HEK293 (cell line): ENCODE results near the gene SLC45A2.

Experiments used
- CTCF ChIA-PET: fragments of 350-600 bp; formaldehyde crosslinking; extraction: SDS; loops from one replicate; lab custom pipeline; 2021; ENCODE audit warnings: antibody characterized with exemption; lab: Yijun Ruan, JAX
- POLR2A ChIA-PET: fragments of 300-600 bp; formaldehyde crosslinking; extraction: SDS; loops from one replicate; lab custom pipeline; 2020; ENCODE audit warnings: antibody characterized with exemption, inconsistent platforms; lab: Yijun Ruan, JAX
- H3K27ac ChIP-seq: fragments of 200-500 bp; sonication (Bioruptor generic); 2 replicates; pipeline ENCODE4 v1.5.1; 2014; ENCODE audit warnings: low read depth, low read length, control low read depth, inconsistent platforms; ENCODE audit errors: extremely low read depth
- H3K36me3 ChIP-seq, 2 experiments: fragments of 200-500 bp in 1 of 2; sonication (Bioruptor generic) in 1 of 2; 1 replicate in 1 of 2; 2 replicates in 1 of 2; pipeline ENCODE4 v1.5.1; 2014 to 2017; ENCODE audit warnings: inconsistent platforms in 2 of 2, low read length in 2 of 2; ENCODE audit not compliant: control insufficient read depth in 2 of 2, insufficient read depth in 1 of 2
- H3K4me1 ChIP-seq: fragments of 200-500 bp; sonication (Bioruptor generic); 2 replicates; pipeline ENCODE4 v1.5.1; 2014; ENCODE audit warnings: mild to moderate bottlenecking, low read length, inconsistent platforms; ENCODE audit not compliant: control insufficient read depth, insufficient read depth
- H3K4me3 ChIP-seq: 2 replicates; pipeline ENCODE4 v1.5.1; 2011; ENCODE audit warnings: low read depth, mild to moderate bottlenecking, control low read depth, low read length, moderate library complexity
- H3K9me3 ChIP-seq: fragments of 200-500 bp; sonication (Bioruptor generic); 2 replicates; pipeline ENCODE4 v1.5.1; 2014; ENCODE audit warnings: low read depth, low read length, inconsistent platforms; ENCODE audit not compliant: control insufficient read depth, insufficient read depth
- GFI1B ChIP-seq: fragments of 450-650 bp; formaldehyde crosslinking; IDR thresholded peaks from 2 replicates; pipeline ENCODE4 v1.5.1; 2016; ENCODE audit warnings: missing biosample characterization, missing genetic modification characterization
- HOXD13 ChIP-seq: sonication (generic); formaldehyde crosslinking; IDR thresholded peaks from 2 replicates; pipeline ENCODE4 v1.8.0; 2022; ENCODE audit warnings: missing genetic modification reagents, borderline replicate concordance
- TSHZ1 ChIP-seq: fragments of 450-650 bp; formaldehyde crosslinking; IDR thresholded peaks from 2 replicates; pipeline ENCODE4 v1.5.1; 2016; ENCODE audit warnings: missing biosample characterization, missing genetic modification characterization, borderline replicate concordance
- ZBTB48 ChIP-seq: fragments of 450-650 bp; formaldehyde crosslinking; IDR thresholded peaks from 2 replicates; pipeline ENCODE4 v1.5.1; 2016; ENCODE audit warnings: missing biosample characterization, missing genetic modification characterization
- ZFP41 ChIP-seq: fragments of 450-650 bp; formaldehyde crosslinking; IDR thresholded peaks from 2 replicates; pipeline ENCODE4 v1.5.1; 2016; ENCODE audit warnings: missing biosample characterization, missing genetic modification characterization, borderline replicate concordance
- ZNF114 ChIP-seq: fragments of 450-650 bp; formaldehyde crosslinking; IDR thresholded peaks from 2 replicates; pipeline ENCODE4 v1.5.0; 2017; ENCODE audit warnings: missing biosample characterization, missing genetic modification characterization
- ZNF140 ChIP-seq: fragments of 450-650 bp; formaldehyde crosslinking; IDR thresholded peaks from 2 replicates; pipeline ENCODE4 v1.5.1; 2016; ENCODE audit warnings: missing biosample characterization, missing genetic modification characterization
- ZNF175 ChIP-seq: fragments of 450-650 bp; formaldehyde crosslinking; IDR thresholded peaks from 2 replicates; pipeline ENCODE4 v1.5.1; 2016; ENCODE audit warnings: missing biosample characterization, missing genetic modification characterization
- ZNF24 ChIP-seq: fragments of 450-650 bp; formaldehyde crosslinking; IDR thresholded peaks from 2 replicates; pipeline ENCODE4 v1.5.1; 2016; ENCODE audit warnings: missing biosample characterization, missing genetic modification characterization
- ZNF354C ChIP-seq: fragments of 450-650 bp; formaldehyde crosslinking; IDR thresholded peaks from 2 replicates; pipeline ENCODE4 v1.5.1; 2016; ENCODE audit warnings: missing biosample characterization, missing genetic modification characterization, low read depth, borderline replicate concordance
- ZNF48 ChIP-seq: fragments of 450-650 bp; formaldehyde crosslinking; IDR thresholded peaks from 2 replicates; pipeline ENCODE4 v1.5.1; 2016; ENCODE audit warnings: missing biosample characterization, missing genetic modification characterization
- ZNF521 ChIP-seq: fragments of 450-650 bp; formaldehyde crosslinking; IDR thresholded peaks from 2 replicates; pipeline ENCODE4 v1.5.1; 2017; ENCODE audit warnings: missing biosample characterization, mild to moderate bottlenecking, missing genetic modification characterization
- ZNF580 ChIP-seq: fragments of 450-650 bp; formaldehyde crosslinking; IDR thresholded peaks from 2 replicates; pipeline ENCODE4 v1.5.1; 2016; ENCODE audit warnings: missing biosample characterization, missing genetic modification characterization
- ZNF626 ChIP-seq: fragments of 450-650 bp; sonication (Bioruptor Pico); formaldehyde crosslinking; IDR thresholded peaks from 2 replicates; pipeline ENCODE4 v1.5.1; 2018; ENCODE audit warnings: missing biosample characterization, missing genetic modification characterization, inconsistent platforms
- ZNF660 ChIP-seq: fragments of 450-650 bp; IDR thresholded peaks from 2 replicates; pipeline ENCODE4 v1.5.1; 2018; ENCODE audit warnings: missing biosample characterization, mild to moderate bottlenecking, missing genetic modification characterization
- ZNF664 ChIP-seq: fragments of 450-650 bp; formaldehyde crosslinking; IDR thresholded peaks from 2 replicates; pipeline ENCODE4 v1.5.1; 2016; ENCODE audit warnings: missing biosample characterization, missing genetic modification characterization
- ZNF830 ChIP-seq: fragments of 450-650 bp; IDR thresholded peaks from 2 replicates; pipeline ENCODE4 v1.5.0; 2018; ENCODE audit warnings: missing biosample characterization, missing genetic modification characterization, low read depth, mild to moderate bottlenecking, moderate library complexity
- TF ChIP-seq, protein P1 (sequence below): fragments of 450-650 bp; formaldehyde crosslinking; IDR thresholded peaks from 2 replicates; pipeline ENCODE4 v1.5.1; 2016; ENCODE audit warnings: missing biosample characterization, missing genetic modification characterization, low read depth
- TF ChIP-seq, protein P2 (sequence below): fragments of 450-650 bp; formaldehyde crosslinking; IDR thresholded peaks from 2 replicates; pipeline ENCODE4 v1.5.1; 2016; ENCODE audit warnings: missing biosample characterization, missing genetic modification characterization, borderline replicate concordance
- TF ChIP-seq, protein P3 (sequence below): fragments of 450-650 bp; formaldehyde crosslinking; IDR thresholded peaks from 2 replicates; pipeline ENCODE4 v1.5.1; 2016; ENCODE audit warnings: missing biosample characterization, missing genetic modification characterization
- TF ChIP-seq, protein P4 (sequence below): fragments of 450-650 bp; formaldehyde crosslinking; IDR thresholded peaks from 2 replicates; pipeline ENCODE4 v1.5.1; 2016; ENCODE audit warnings: missing biosample characterization, missing genetic modification characterization

The SLC45A2 gene

DNA sequence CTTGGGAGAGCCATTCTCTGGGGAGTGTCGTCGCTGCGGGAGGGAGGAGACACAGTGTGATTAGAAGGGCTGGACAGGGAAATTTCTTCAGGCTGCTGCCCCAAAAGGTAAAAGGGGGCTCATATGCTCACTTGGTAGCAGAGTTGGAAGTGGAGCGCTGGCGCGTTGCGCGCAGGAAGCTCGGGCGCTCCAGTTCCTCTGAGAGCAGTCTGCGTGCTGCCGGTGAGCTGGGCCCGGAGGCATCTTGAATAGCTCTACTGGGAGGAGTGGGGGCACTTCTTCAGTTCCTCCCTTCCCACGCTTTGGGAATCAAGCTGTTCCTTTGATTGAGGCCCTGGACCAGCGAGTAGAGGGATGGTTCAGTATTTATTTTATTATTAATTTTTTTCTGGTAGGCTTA lies 45.6 kb downstream of the SLC45A2 start:
- Histone ChIP-seq H3K4me3 (no peak overlapping the region), H3K4me1 (no peaks in the 10 kb centered on the region), H3K27ac (no peak overlapping the region), H3K36me3 (no peaks in the 10 kb centered on the region), H3K9me3 (no peaks in the 10 kb centered on the region)
- TF ChIP-seq ZNF521 (no peak), ZNF830 (tag by site-specific recombination) (no peak), ZNF175 (tag by site-specific recombination) (no peak), GFI1B (tag by site-specific recombination) (no peak), ZNF114 (tag by site-specific recombination) (no peak), ZNF140 (tag by site-specific recombination) (no peak), ZBTB48 (tag by site-specific recombination) (no peak), HOXD13 (CRISPR knock-in tag) (no peak), ZNF580 (no peak), ZNF626 (no peak), ZNF664 (tag by site-specific recombination) (no peak), ZNF660 (no peak)
- TF ChIP-seq, protein P1, sequence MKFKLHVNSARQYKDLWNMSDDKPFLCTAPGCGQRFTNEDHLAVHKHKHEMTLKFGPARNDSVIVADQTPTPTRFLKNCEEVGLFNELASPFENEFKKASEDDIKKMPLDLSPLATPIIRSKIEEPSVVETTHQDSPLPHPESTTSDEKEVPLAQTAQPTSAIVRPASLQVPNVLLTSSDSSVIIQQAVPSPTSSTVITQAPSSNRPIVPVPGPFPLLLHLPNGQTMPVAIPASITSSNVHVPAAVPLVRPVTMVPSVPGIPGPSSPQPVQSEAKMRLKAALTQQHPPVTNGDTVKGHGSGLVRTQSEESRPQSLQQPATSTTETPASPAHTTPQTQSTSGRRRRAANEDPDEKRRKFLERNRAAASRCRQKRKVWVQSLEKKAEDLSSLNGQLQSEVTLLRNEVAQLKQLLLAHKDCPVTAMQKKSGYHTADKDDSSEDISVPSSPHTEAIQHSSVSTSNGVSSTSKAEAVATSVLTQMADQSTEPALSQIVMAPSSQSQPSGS: no peak
- TF ChIP-seq, protein P2, sequence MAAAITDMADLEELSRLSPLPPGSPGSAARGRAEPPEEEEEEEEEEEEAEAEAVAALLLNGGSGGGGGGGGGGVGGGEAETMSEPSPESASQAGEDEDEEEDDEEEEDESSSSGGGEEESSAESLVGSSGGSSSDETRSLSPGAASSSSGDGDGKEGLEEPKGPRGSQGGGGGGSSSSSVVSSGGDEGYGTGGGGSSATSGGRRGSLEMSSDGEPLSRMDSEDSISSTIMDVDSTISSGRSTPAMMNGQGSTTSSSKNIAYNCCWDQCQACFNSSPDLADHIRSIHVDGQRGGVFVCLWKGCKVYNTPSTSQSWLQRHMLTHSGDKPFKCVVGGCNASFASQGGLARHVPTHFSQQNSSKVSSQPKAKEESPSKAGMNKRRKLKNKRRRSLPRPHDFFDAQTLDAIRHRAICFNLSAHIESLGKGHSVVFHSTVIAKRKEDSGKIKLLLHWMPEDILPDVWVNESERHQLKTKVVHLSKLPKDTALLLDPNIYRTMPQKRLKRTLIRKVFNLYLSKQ: no peak
- CTCF ChIA-PET: interaction anchor here (0.8 kb wide), 1 partner anchor 47 kb away, joined by 3 read pairs; the partner anchor contains the start of gene ADAMTS12
- POLR2A ChIA-PET: no interaction called here

GRCh38 chr5:33938507-33938796 lies 46.0 kb downstream of the SLC45A2 start:
- ChIA-PET POLR2A (no interaction called here), CTCF (interaction anchor here (0.8 kb wide), 1 partner anchor 46 kb away, joined by 3 read pairs; the partner anchor contains the start of gene ADAMTS12)
- Histone ChIP-seq H3K4me1 (no peaks in the 10 kb centered on the region), H3K36me3 (no peaks in the 10 kb centered on the region), H3K4me3 (no peak overlapping the region), H3K9me3 (no peaks in the 10 kb centered on the region), H3K27ac (no peak overlapping the region)
- TF ChIP-seq ZNF24 (tag by site-specific recombination): no peak
- no peak for TF ChIP-seq TSHZ1 (tag by site-specific recombination)
- TF ChIP-seq, protein P3, sequence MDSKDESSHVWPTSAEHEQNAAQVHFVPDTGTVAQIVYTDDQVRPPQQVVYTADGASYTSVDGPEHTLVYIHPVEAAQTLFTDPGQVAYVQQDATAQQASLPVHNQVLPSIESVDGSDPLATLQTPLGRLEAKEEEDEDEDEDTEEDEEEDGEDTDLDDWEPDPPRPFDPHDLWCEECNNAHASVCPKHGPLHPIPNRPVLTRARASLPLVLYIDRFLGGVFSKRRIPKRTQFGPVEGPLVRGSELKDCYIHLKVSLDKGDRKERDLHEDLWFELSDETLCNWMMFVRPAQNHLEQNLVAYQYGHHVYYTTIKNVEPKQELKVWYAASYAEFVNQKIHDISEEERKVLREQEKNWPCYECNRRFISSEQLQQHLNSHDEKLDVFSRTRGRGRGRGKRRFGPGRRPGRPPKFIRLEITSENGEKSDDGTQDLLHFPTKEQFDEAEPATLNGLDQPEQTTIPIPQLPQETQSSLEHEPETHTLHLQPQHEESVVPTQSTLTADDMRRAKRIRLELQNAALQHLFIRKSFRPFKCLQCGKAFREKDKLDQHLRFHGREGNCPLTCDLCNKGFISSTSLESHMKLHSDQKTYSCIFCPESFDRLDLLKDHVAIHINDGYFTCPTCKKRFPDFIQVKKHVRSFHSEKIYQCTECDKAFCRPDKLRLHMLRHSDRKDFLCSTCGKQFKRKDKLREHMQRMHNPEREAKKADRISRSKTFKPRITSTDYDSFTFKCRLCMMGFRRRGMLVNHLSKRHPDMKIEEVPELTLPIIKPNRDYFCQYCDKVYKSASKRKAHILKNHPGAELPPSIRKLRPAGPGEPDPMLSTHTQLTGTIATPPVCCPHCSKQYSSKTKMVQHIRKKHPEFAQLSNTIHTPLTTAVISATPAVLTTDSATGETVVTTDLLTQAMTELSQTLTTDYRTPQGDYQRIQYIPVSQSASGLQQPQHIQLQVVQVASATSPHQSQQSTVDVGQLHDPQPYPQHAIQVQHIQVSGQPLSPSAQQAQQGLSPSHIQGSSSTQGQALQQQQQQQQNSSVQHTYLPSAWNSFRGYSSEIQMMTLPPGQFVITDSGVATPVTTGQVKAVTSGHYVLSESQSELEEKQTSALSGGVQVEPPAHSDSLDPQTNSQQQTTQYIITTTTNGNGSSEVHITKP (tag by site-specific recombination): no peak
- TF ChIP-seq, protein P4, sequence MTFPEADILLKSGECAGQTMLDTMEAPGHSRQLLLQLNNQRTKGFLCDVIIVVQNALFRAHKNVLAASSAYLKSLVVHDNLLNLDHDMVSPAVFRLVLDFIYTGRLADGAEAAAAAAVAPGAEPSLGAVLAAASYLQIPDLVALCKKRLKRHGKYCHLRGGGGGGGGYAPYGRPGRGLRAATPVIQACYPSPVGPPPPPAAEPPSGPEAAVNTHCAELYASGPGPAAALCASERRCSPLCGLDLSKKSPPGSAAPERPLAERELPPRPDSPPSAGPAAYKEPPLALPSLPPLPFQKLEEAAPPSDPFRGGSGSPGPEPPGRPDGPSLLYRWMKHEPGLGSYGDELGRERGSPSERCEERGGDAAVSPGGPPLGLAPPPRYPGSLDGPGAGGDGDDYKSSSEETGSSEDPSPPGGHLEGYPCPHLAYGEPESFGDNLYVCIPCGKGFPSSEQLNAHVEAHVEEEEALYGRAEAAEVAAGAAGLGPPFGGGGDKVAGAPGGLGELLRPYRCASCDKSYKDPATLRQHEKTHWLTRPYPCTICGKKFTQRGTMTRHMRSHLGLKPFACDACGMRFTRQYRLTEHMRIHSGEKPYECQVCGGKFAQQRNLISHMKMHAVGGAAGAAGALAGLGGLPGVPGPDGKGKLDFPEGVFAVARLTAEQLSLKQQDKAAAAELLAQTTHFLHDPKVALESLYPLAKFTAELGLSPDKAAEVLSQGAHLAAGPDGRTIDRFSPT: no peak
- TF ChIP-seq ZFP41 (tag by site-specific recombination): no peak
- TF ChIP-seq ZNF354C (tag by site-specific recombination): no peak
- no peak for TF ChIP-seq ZNF48 (tag by site-specific recombination)
